Head of caudate nucleus (tissue), 42 donors: ENCODE measurements around the gene SELENOW.
"Not testable (repeated sequence)": the region's sequence is repeated elsewhere in the genome, so short reads cannot be mapped to it uniquely, and the experiment has no call there.

ENCODE experiments used
- DNase-seq, 42 donors: peaks; one replicate each; pipeline versions ENCODE4 v3.0.0 to v3.0.0-alpha.2; 2020 to 2021; ENCODE audit warnings: mixed read lengths in 7 of 42
- intact Hi-C: fragments of 100-400 bp; cut with DNase I; formaldehyde crosslinking; loops from one replicate; pipeline ENCODE4 v1.15.0; 2022

Gene SELENOW

DNA sequence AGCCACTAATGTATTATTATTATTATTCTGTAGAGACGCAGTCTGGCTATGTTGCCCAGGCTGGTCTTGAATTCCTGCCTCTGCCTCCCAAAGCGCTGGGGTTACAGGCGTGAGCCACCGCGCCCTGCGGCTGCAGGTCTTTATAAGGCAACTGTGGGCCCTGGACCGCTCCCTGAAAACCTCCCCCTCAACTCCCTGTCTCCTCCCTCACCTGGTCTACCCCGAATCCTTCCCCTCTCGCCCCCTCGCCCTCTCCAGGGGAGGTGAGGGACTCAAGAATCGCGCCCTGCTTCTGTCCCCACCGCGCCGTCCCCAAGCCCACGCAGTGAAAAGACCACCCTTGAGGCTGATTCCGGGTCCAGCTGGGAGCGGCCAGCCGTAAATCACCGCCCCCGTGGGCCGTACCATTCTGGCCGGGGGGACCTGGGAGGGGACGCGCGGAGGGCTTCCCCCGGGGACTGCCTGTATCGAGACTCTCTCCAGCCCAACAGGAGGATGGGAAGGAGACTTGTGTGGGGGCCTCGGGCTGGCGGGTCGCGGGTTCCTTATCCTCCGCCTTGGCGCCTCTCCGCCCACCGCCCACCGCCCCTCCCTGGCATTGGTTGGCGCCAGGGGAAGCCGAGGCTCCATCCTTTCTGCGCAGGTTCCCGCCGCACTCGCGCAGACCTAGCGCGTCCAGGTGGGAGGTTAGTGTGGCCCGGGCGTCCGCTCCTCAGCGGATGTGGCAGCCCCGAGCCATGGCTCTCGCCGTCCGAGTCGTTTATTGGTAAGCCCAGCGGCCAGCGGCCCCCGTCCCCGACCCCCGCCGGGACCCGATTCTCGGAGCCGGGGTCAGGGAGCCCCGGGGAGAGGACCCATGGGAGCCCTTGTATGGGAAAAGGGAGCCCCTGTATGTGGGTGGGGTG lies at the start of gene SELENOW:
Gene SELENOW (plus strand): TSS at position 655 of the 905 bp plus-strand sequence. CDS start 83 bp downstream, at position 738.
- intact Hi-C loops: no loop called here
- DNase-seq: peak; percentile 58 to 94 (median 86)

DNA sequence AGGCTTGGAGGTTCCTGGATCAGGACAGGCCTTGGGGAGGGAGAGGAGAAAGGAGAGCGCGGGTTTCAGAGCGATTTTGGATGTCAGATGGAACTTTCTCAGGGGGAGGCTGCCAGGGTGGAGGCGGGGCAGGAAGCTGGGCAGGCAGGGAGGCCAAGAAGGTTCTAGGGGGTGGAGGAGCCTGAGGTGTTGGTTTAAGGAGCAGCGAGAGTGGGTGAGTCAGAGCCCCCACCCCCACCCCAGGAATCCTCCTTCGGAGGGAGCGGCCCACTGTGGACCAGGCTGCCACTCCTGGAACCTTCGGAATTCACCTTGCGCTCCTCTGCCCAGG lies 49.1 kb upstream of the SELENOW start:
- intact Hi-C loops: no loop called here
- DNase-seq: peak in 4 of 42 donors; percentile 5 to 44 (median 24)

GRCh38 chr19:47729799-47730520 lies 48.5 kb upstream of the SELENOW start:
- intact Hi-C loops: no loop called here
- DNase-seq: peak; percentile 34 to 91 (median 78)

- DNase-seq: no peak
- intact Hi-C loops: no loop called here
Observed at GRCh38 chr19:47730521-47730889, 48.0 kb upstream of the SELENOW start.

DNA sequence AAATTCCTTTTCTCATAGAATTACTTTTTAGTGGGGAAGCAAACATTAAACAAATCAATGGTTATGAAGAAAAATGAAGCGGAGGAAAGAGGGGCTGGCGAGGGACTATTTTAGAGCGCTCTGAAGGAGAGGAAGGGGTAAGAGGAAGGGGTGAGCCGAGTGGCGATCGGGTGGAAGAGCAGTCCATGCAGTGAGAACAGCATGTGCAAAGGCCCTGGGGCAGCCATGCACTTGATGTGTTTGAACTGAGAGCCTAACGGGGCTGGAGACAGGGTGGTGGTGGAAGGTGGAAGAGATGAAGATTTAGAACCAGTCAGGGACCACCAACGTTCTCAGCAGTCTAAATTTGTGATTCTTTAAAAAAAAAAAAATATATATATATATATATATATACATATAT lies 47.6 kb upstream of the SELENOW start:
- intact Hi-C loops: no loop called here
- no peak for DNase-seq

DNA sequence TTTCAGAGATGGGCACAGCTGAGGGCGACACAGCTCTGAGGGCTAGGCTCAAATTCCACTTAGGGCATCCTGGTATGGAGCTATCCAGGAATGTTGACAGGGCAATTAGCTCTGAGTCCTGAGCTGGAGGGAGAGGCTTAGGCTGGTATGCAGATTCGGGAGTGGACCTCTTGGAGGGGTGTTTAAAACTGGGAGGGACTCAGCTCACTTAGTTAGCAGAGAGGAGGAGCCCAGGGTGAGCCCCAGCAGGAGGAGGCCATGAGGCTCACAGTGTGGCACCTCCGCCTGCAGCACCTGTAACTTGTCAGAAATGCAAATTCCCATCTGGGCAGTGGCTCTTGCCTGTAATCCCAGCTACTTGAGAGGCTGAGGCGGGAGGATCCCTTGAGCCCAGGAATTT lies 43.4 kb upstream of the SELENOW start:
- intact Hi-C loops: no loop called here

GRCh38 chr19:47740866-47741519 lies 37.5 kb upstream of the SELENOW start:
- intact Hi-C loops: no loop called here
- no peak for DNase-seq

More for the DNA sequence above, 43.4 kb upstream of the SELENOW start:
- DNase-seq: no peak

DNA sequence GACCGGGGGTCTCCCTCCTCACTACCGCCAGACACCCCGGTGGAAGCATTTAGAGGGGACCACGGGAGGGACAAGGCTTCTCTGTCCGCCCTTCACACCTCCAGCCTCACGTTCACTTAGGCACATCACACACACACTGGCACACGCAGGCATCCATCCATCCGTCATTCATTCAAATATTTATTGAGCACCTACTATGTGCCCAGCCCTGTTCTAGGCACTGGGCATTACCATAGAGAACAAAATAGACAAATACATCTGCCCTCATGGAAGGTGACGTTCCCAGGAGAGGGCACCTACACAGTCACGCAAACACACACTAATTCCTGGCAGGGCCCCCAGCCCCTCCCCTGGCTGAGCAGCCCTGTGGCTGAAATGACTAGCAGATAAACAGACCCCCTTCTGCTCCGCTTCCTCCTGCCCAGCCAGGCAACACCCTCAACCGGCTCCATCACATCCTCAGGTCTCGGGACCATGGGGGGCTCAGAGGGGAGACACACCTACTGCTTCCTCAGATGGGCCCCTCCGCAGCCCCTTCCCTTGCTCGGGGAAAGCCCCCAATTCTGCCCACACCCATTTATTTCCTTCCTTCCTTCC lies 36.9 kb upstream of the SELENOW start:
- DNase-seq: no peak
- intact Hi-C loops: no loop called here

GRCh38 chr19:47742634-47743033 lies 35.9 kb upstream of the SELENOW start:
- intact Hi-C loops: no loop called here
- DNase-seq: no peak

GRCh38 chr19:47745010-47745901 lies 33.2 kb upstream of the SELENOW start, which contains the start of gene NOP53:
NOP53 (plus strand) TSS chr19:47745546; CDS start chr19:47745560, 14 bp downstream.
- intact Hi-C loops: no loop called here
- peak; percentile 89 to 99 (median 96) for DNase-seq

DNA sequence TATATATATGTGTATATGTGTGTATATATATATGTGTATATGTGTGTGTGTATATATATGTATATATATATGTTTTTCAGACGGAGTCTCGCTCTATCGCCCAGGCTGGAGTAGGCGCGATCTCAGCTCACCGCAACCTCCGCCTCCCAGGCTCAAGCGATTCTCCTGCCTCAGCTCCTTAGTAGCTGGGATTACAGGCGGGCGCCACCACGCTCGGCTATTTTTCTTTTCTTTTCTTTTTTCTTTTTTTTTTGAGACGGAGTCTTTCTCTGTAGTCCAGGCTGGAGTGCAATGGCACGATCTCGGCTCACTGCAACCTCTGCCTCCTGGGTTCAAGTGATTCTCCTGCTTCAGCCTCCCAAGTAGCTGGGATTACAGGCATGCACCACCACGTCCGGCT lies 32.4 kb upstream of the SELENOW start:
- intact Hi-C loops, DNase-seq: not testable (repeated sequence)

GRCh38 chr19:47749326-47749725 lies 29.2 kb upstream of the SELENOW start:
- intact Hi-C loops: no loop called here
- no peak for DNase-seq

GRCh38 chr19:47750752-47751151 lies 27.8 kb upstream of the SELENOW start:
- DNase-seq: no peak
- intact Hi-C loops: no loop called here

DNA sequence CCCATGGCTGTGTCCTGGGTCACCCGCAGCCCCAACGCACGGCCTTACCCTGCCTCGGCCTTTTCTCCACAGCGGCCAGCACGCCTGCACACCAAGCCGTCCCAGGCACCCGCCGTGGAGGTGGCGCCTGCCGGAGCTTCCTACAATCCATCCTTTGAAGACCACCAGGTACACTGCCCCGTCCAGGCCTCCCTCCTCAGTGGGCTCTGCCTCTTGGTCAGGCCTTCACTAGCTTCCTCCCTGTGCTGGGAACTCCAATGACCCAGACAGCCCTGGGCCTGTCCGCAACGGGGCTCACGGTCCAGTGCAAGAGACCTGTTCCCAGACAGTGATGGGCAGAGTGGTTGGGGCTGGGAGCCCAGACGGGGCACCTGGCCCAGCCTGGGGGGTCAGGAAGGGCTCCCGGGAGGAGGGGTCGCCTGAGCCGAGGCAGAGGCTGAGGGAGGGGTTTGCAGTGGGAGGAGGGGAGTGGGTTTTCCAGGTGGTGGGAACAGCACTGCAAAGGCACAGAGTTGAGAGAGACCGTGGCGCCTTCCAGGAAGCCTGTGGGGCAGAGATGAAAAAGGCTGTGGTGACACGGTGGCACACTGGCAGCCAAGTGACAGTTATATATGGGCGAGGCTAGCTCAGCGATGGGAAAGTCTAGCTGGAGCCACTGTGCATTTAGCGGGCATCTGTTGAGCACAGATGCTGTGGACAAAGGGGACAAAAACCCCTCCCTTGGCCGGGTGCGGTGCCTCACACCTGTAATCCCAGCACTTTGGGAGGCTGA lies 25.9 kb upstream of the SELENOW start:
- intact Hi-C loops: no loop called here
- no peak for DNase-seq

- intact Hi-C loops: no loop called here
- DNase-seq: no peak
Observed at GRCh38 chr19:47754206-47755064, 24.1 kb upstream of the SELENOW start.

DNA sequence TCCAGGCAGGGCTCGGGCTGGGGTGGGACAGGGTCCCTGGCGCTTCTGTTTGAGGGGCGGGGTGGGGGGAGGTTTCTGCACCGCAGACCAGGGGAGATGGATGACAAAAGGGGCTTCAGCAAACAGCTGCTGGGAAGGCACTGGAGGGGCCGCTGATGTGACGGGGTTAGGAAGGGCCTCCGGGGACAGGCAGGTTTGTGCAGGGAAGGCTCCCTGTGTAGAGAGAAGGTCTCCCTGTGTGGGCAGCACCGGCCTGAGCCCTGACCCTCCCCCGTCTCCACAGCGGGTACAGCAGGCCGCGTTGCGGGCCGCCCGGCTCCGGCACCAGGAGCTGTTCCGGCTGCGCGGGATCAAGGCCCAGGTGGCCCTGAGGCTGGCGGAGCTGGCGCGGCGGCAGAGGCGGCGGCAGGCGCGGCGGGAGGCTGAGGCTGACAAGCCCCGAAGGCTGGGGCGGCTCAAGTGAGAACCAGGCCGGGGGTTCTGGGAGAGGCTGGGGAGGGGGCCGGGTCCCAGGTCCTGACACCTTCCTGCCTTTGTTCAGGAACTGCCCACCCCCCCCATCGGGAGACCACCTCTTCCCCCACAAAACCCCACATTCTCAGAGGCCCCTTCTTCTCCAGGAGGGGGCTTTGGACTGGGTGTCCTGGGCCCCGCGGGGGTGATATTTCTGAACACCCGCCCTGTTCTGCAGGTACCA lies 23.3 kb upstream of the SELENOW start:
- DNase-seq: no peak
- intact Hi-C loops: no loop called here
